ENCODE measurements around the gene FAM32A. TPM values are rescaled to one million over a fixed set of nuclear protein-coding genes. Genes with fewer than 3 reads are reported as not detected.
A peak's percentile ranks its signal among the peaks of the same experiment; 100 is the strongest.

Gene FAM32A
- 80.9 and 82.9 TPM in 2 replicates for total RNA-seq

DNA sequence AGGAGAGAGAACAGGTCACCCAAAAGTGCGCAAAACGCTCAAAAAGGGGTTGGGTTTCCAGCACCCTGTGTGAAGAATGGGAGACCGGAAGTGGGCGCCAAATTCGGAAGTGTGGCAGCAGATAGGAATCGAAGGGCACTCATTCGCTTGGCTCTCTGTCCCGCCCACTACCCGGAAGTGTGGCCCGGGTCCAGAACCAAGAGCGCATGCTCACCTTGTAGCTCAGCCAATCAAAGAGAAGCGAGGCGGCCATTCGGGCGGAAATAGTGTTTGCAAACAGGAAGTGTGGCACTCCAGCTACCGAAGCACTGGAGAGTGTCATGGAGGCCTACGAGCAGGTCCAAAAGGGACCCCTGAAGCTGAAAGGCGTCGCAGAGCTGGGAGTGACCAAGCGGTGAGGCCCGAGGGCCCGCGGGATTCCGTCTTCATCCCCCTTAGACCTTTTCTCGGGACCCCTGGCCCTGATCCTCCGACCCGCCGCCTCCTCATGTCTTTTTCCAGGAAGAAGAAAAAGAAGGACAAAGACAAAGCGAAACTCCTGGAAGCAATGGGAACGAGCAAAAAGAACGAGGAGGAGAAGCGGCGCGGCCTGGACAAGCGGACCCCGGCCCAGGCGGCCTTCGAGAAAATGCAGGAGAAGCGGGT lies at the start of gene FAM32A:
Gene FAM32A, plus strand, starts transcription at position 288 of the 645 bp plus-strand sequence. Its CDS starts 33 bp downstream, at position 321.
- Histone ChIP-seq H3K4me3 (ENCODE audit: low read depth, low read length) (peak within 1 kb of the TSS; percentile 98), H3K27me3 (ENCODE audit: control insufficient read depth, insufficient read depth, low read length) (no peaks in the 10 kb centered on the region), H3K36me3 (ENCODE audit: control insufficient read depth, insufficient read depth, low read length) (peaks cover 10% of the 10 kb centered on the region)
- peak; percentile 96 for DNase-seq (ENCODE audit: low read depth)
- peak; percentile 23 for TF ChIP-seq CTCF (IDR thresholded peaks at IDR 0.05; ENCODE audit: insufficient read depth, low read length, severe bottlenecking)
- peak; percentile 76 for FAIRE-seq

- no peak for TF ChIP-seq CTCF (IDR thresholded peaks at IDR 0.05; ENCODE audit: insufficient read depth, low read length, severe bottlenecking)
- no peak for DNase-seq (ENCODE audit: low read depth)
- Histone ChIP-seq H3K36me3 (ENCODE audit: control insufficient read depth, insufficient read depth, low read length) (peaks cover 5% of the 10 kb centered on the region), H3K27me3 (ENCODE audit: control insufficient read depth, insufficient read depth, low read length) (no peaks in the 10 kb centered on the region), H3K4me3 (ENCODE audit: low read depth, low read length) (no peak overlapping the region)
- no peak for FAIRE-seq
Measured at GRCh38 chr19:16135430-16136127, 49.6 kb upstream of the FAM32A start.

DNA sequence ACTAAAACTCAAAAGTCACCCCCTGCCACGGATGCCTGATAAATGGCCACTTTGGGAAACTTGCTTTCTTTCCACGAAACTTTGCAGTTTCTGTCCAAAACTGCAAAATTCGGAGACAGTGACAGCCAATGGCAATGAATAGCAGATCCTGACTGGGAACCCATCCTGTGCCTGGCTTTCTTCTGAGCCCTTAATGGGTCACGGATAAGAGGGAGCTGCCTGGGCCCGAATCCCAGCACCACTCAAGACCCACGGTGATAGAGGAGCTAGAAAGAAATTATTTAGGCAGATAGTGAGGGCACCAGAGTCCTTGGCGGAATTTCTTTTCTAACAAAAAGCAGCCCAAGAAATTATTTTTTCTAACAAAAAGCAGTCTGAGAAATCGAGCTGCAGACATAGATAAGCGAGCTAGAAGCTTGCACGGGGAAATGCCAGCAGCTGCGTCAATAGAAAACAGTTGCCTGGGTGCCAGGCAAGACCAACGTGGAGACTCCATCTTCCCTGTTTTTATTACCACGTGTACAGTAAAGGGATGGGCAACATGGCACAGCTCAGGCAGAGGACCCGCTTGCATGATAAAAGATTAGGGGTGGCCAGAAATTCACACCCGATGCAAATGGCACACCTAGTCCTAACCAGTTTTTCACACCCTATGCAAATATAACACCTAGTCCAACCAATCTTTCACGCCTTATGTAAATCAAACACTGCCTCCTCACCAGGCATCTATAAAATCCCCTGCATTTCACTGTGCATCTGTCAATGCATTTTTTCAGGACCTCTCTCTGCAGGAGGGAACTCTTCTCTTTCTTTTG lies 48.8 kb upstream of the FAM32A start:
- Histone ChIP-seq H3K36me3 (ENCODE audit: control insufficient read depth, insufficient read depth, low read length) (peaks cover 5% of the 10 kb centered on the region), H3K4me3 (ENCODE audit: low read depth, low read length) (no peak overlapping the region), H3K27me3 (ENCODE audit: control insufficient read depth, insufficient read depth, low read length) (no peaks in the 10 kb centered on the region)
- FAIRE-seq (no peak), DNase-seq (ENCODE audit: low read depth) (no peak)
- TF ChIP-seq CTCF (IDR thresholded peaks at IDR 0.05; ENCODE audit: insufficient read depth, low read length, severe bottlenecking), result no peak

GRCh38 chr19:16139752-16140151 lies 45.5 kb upstream of the FAM32A start:
- FAIRE-seq (no peak), DNase-seq (ENCODE audit: low read depth) (no peak)
- no peaks in the 10 kb centered on the region for H3K36me3 ChIP-seq (ENCODE audit: control insufficient read depth, insufficient read depth, low read length)
- H3K27me3 ChIP-seq (ENCODE audit: control insufficient read depth, insufficient read depth, low read length), result no peaks in the 10 kb centered on the region
- H3K4me3 ChIP-seq (ENCODE audit: low read depth, low read length), result no peak overlapping the region
- TF ChIP-seq CTCF (IDR thresholded peaks at IDR 0.05; ENCODE audit: insufficient read depth, low read length, severe bottlenecking), result no peak

GRCh38 chr19:16141043-16141442 lies 44.2 kb upstream of the FAM32A start:
- no peak overlapping the region for H3K4me3 ChIP-seq (ENCODE audit: low read depth, low read length)
- no peak for TF ChIP-seq CTCF (IDR thresholded peaks at IDR 0.05; ENCODE audit: insufficient read depth, low read length, severe bottlenecking)
- no peaks in the 10 kb centered on the region for H3K36me3 ChIP-seq (ENCODE audit: control insufficient read depth, insufficient read depth, low read length)
- DNase-seq (ENCODE audit: low read depth) (no peak), FAIRE-seq (no peak)
- H3K27me3 ChIP-seq (ENCODE audit: control insufficient read depth, insufficient read depth, low read length), result no peaks in the 10 kb centered on the region
